Thyroid gland (tissue), 4 donors: ENCODE results near the gene CDC42EP1.

Experiments
- CTCF ChIP-seq, 6 experiments: fragments of 200-600 bp in 3 of 6; fragments of 450-650 bp in 3 of 6; sonication (generic) in 3 of 6; IDR thresholded peaks; one replicate each; pipeline ENCODE4 v1.5.1; 2016 to 2019; ENCODE audit warnings: antibody characterized with exemption in 6 of 6, mild to moderate bottlenecking in 2 of 6, inconsistent platforms in 1 of 6, moderate library complexity in 1 of 6
- POLR2A ChIP-seq, 2 donors: fragments of 450-650 bp; IDR thresholded peaks; one replicate each; pipeline ENCODE4 v1.6.1; 2017; ENCODE audit warnings: antibody characterized with exemption in 2 of 2, mild to moderate bottlenecking in 2 of 2, moderate library complexity in 1 of 2

GRCh38 chr22:37616201-37617083, 56.2 kb downstream of the CDC42EP1 start:
- TF ChIP-seq CTCF (IDR thresholded peaks at IDR 0.05), result no peak
- TF ChIP-seq POLR2A (IDR thresholded peaks at IDR 0.05), result no peak
